HepG2 (cell line): Measurements from ENCODE around the gene PSME3IP1. TPM values are rescaled to one million over a fixed set of nuclear protein-coding genes. Genes with fewer than 3 reads are reported as not detected.
A peak's percentile ranks its signal among the peaks of the same experiment; 100 is the strongest.

Experiments
- ATAC-seq: fragments of 200-7000 bp; cut with Tn5 transposase; 3 replicates; pipeline ENCODE4 v1.9.1; 2020; ENCODE audit warnings: mild to moderate bottlenecking, moderate library complexity
- BruUV-seq: library from RNA; stranded (reverse); fragments of 400-500 nt; replicated peaks from 2 replicates; lab custom pipeline; 2021; lab: Mats Ljungman, UMichigan
- CTCF ChIA-PET: fragments of 300-600 bp; formaldehyde crosslinking; extraction: SDS; loops from one replicate; lab custom pipeline; 2021; ENCODE audit warnings: low total read pairs, inconsistent platforms, low intra/inter-chr PET ratio; lab: Yijun Ruan, JAX
- POLR2A ChIA-PET: fragments of 350-600 bp; sonication (Branson Sonifier 250); formaldehyde crosslinking; loops from one replicate; lab custom pipeline; 2020; ENCODE audit warnings: antibody characterized with exemption, inconsistent platforms; lab: Yijun Ruan, JAX
- DNase-seq: peaks from one replicate; pipeline ENCODE4 v3.0.0-alpha.2; 2015; ENCODE audit warnings: low spot score
- FAIRE-seq: peaks from 3 replicates; lab custom pipeline; 2011; peaks lifted over from hg19 to GRCh38; lab: Jason Lieb, UNC
- H2AFZ ChIP-seq: one replicate; pipeline ENCODE4 v1.6.1; 2011; ENCODE audit warnings: low read length, inconsistent platforms
- H3K27ac ChIP-seq: fragments of 300-600 bp; 3 replicates; pipeline ENCODE4 v1.8.0; 2011; ENCODE audit warnings: mixed run types, mild to moderate bottlenecking, mixed read lengths, low read length, inconsistent platforms; ENCODE audit not compliant: insufficient read depth; ENCODE audit errors: extremely low read length
- H3K27me3 ChIP-seq, 2 experiments: fragments of 200-600 bp in 1 of 2; 2 replicates in 1 of 2; 3 replicates in 1 of 2; pipeline versions ENCODE4 v1.6.0 to v1.8.0; 2011; ENCODE audit warnings: low read length in 2 of 2, mild to moderate bottlenecking in 2 of 2, moderate library complexity in 2 of 2, inconsistent platforms in 1 of 2; ENCODE audit not compliant: insufficient read depth in 2 of 2, control insufficient read depth in 1 of 2
- H3K36me3 ChIP-seq, 2 experiments: fragments of 200-600 bp in 1 of 2; replicated peaks in 1 of 2; 2 replicates in 1 of 2; 3 replicates in 1 of 2; pipeline versions ENCODE4 v1.5.1 to v1.8.0; 2011; ENCODE audit warnings: low read length in 2 of 2, inconsistent platforms in 1 of 2; ENCODE audit not compliant: insufficient read depth in 2 of 2, control insufficient read depth in 1 of 2
- H3K4me1 ChIP-seq: 2 replicates; pipeline ENCODE4 v1.5.1; 2012; ENCODE audit warnings: low read length, inconsistent platforms; ENCODE audit not compliant: insufficient read depth
- H3K4me2 ChIP-seq: 2 replicates; pipeline ENCODE4 v1.6.0; 2011; ENCODE audit warnings: low read depth, low read length, inconsistent platforms
- H3K4me3 ChIP-seq, 3 experiments: fragments of 200-600 bp in 1 of 3; sonication (generic), shearing (Covaris generic) in 1 of 3; replicated peaks in 1 of 3; 2 replicates each; pipeline ENCODE4 v1.5.1; 2011 to 2016; ENCODE audit warnings: low read length in 3 of 3, inconsistent platforms in 2 of 3, low read depth in 2 of 3, mild to moderate bottlenecking in 2 of 3, control low read depth in 1 of 3, mixed read lengths in 1 of 3; ENCODE audit not compliant: insufficient read depth in 1 of 3
- H3K79me2 ChIP-seq: one replicate; pipeline ENCODE4 v1.6.1; 2011; ENCODE audit warnings: low read length, inconsistent platforms; ENCODE audit not compliant: insufficient read depth
- H3K9ac ChIP-seq: 2 replicates; pipeline ENCODE4 v1.6.0; 2011; ENCODE audit warnings: mild to moderate bottlenecking, low read depth, low read length, inconsistent platforms; ENCODE audit not compliant: insufficient read depth
- H3K9me3 ChIP-seq: 2 replicates; pipeline ENCODE4 v1.5.1; 2012; ENCODE audit warnings: mild to moderate bottlenecking, low read length
- H4K20me1 ChIP-seq: 2 replicates; pipeline ENCODE4 v1.6.0; 2011; ENCODE audit warnings: inconsistent platforms, mild to moderate bottlenecking, low read length, moderate library complexity; ENCODE audit not compliant: insufficient read depth
- ARNT2 ChIP-seq: sonication (generic); formaldehyde crosslinking; IDR thresholded peaks from 2 replicates; pipeline ENCODE4 v1.8.0; 2022; ENCODE audit warnings: mild to moderate bottlenecking, low read depth, missing genetic modification reagents, moderate library complexity
- CTCF ChIP-seq: sonication (generic); formaldehyde crosslinking; IDR thresholded peaks from 2 replicates; pipeline ENCODE4 v1.5.0; 2020; ENCODE audit warnings: mild to moderate bottlenecking, missing genetic modification reagents, moderate library complexity
- DPF2 ChIP-seq: sonication (generic); formaldehyde crosslinking; IDR thresholded peaks from 2 replicates; pipeline ENCODE4 v1.4.0; 2020; ENCODE audit warnings: mild to moderate bottlenecking, low read depth, missing genetic modification reagents, borderline replicate concordance
- EHMT2 ChIP-seq: fragments of 200-600 bp; sonication (generic); IDR thresholded peaks from 2 replicates; pipeline ENCODE4 v1.7.0; 2017; ENCODE audit warnings: antibody characterized with exemption, low read depth, low read length, borderline replicate concordance
- GABPA ChIP-seq, 2 experiments: IDR thresholded peaks; 2 replicates each; pipeline ENCODE4 v1.6.1; 2011 to 2016; ENCODE audit warnings: low read depth in 2 of 2, low read length in 1 of 2, missing biosample characterization in 1 of 2, missing genetic modification characterization in 1 of 2
- GFI1 ChIP-seq: sonication (generic); formaldehyde crosslinking; IDR thresholded peaks from 2 replicates; pipeline ENCODE4 v1.5.0; 2020; ENCODE audit warnings: missing genetic modification reagents, mild to moderate bottlenecking, borderline replicate concordance
- MAFK ChIP-seq, 2 experiments: IDR thresholded peaks in 1 of 2; conservative IDR thresholded peaks in 1 of 2; 2 replicates each; pipeline ENCODE4 v1.6.1; 2011; ENCODE audit warnings: improper control_type of control experiment in 2 of 2, low read length in 2 of 2
- MAZ ChIP-seq, 2 experiments: sonication (generic) in 1 of 2; formaldehyde crosslinking in 1 of 2; IDR thresholded peaks; 2 replicates each; pipeline versions ENCODE4 v1.5.0 to v1.6.1; 2012 to 2020; ENCODE audit warnings: low read depth in 2 of 2, mild to moderate bottlenecking in 2 of 2, borderline replicate concordance in 1 of 2, improper control_type of control experiment in 1 of 2, low read length in 1 of 2, missing genetic modification reagents in 1 of 2, moderate library complexity in 1 of 2
- PHB2 ChIP-seq: fragments of 450-650 bp; IDR thresholded peaks from 2 replicates; pipeline ENCODE4 v1.6.1; 2018; ENCODE audit not compliant: partially characterized antibody
- RAD21 ChIP-seq: fragments of 450-650 bp; formaldehyde crosslinking; IDR thresholded peaks from 2 replicates; pipeline ENCODE4 v1.5.0; 2020; ENCODE audit warnings: mild to moderate bottlenecking
- SMC3 ChIP-seq: IDR thresholded peaks from 2 replicates; pipeline ENCODE4 v1.6.1; 2011; ENCODE audit warnings: low read length, improper control_type of control experiment
- STAG1 ChIP-seq: sonication (generic); formaldehyde crosslinking; IDR thresholded peaks from 2 replicates; pipeline ENCODE4 v1.4.0; 2020; ENCODE audit warnings: missing genetic modification reagents
- WGBS: methylation state at CpG from one replicate; pipeline ENCODE4 v1.1.6; 2017; ENCODE audit warnings: low lambda C conversion rate; 5-methylcytosine and 5-hydroxymethylcytosine counted together
- in situ Hi-C: cut with HindIII; loops from 2 replicates; pipeline ENCODE4 v1.10.0; 2017; ENCODE audit warnings: low pct_unique_long_range_greater_than_20kb; ENCODE audit not compliant: extremely low pct_ligation_motif_present
- intact Hi-C: fragments of 100-400 bp; cut with micrococcal nuclease; formaldehyde crosslinking; loops from one replicate; pipeline ENCODE4 v1.10.0; 2022; ENCODE audit not compliant: unreplicated experiment
- polyA plus RNA-seq, 8 experiments: library from polyadenylated mRNA; depleted of rRNA in 3 of 8; stranded (reverse) in 7 of 8; unstranded in 1 of 8; fragments of >200 nt; fragmentation: Illumina TruSeq in 4 of 8; extraction: Trizol in 4 of 8; gene quantifications; 2 replicates each; pipeline versions ENCODE4 v1.2.1 to v1.2.3, GENCODE V29; 2011 to 2016; ENCODE audit warnings: low read depth in 4 of 8, missing spikeins in 1 of 8, mixed read lengths in 1 of 8; ENCODE audit not compliant: insufficient read depth in 1 of 8
- total RNA-seq, 5 experiments: library from RNA; depleted of rRNA; stranded (reverse); fragments of >200 nt; fragmentation: Illumina TruSeq; extraction: Trizol; gene quantifications; 2 replicates each; pipeline ENCODE4 v1.2.3, GENCODE V29; 2016; ENCODE audit warnings: low read depth in 1 of 5

Gene PSME3IP1
- total and polyA plus RNA-seq, 2 of the 13 experiments (the other 11 are each of a cell fraction or from before 2014, with no cell fraction given): 90.8 to 99.8 TPM

- DNase-seq (peak; percentile 53), FAIRE-seq (peak; percentile 63), ATAC-seq (peak; percentile 68)
- Histone ChIP-seq H3K79me2 (no peaks in the 10 kb centered on the region), H4K20me1 (no peaks in the 10 kb centered on the region), H2AFZ (no peak overlapping the region), H3K27me3 (no peaks in the 10 kb centered on the region), H3K4me3 (no peak overlapping the region), H3K9ac (no peak overlapping the region), H3K4me1 (peaks cover 9% of the 10 kb centered on the region), H3K4me2 (no peak overlapping the region), H3K36me3 (peaks cover 19 to 59% of the 10 kb centered on the region in 2 experiments), H3K27ac (no peak overlapping the region), H3K9me3 (no peaks in the 10 kb centered on the region)
- ChIA-PET CTCF (interaction anchor here (0.9 to 2.4 kb wide), 4 partner anchors 76 to 374 kb away, joined by 3 to 16 read pairs (median 4); partner anchors contain the start of gene CPNE2), POLR2A (no interaction called here)
- no TSS peak for BruUV-seq
- intact Hi-C loops (loop anchor here (2.0 kb wide), 2 partner anchors 75 to 83 kb away; partner anchors contain the start of gene CPNE2), in situ Hi-C loops (loop anchor here (5.0 kb wide), 1 partner anchor 76 kb away; the partner anchor contains the start of gene CPNE2)
- WGBS: 80% methylated on average over 4 of the region's 4 CpGs
- no peak for TF ChIP-seq EHMT2
- no peak for TF ChIP-seq DPF2
- peak; percentile 77 for TF ChIP-seq CTCF (CRISPR knock-in tag)
- no peak for TF ChIP-seq PHB2
- peak; percentile 85 for TF ChIP-seq STAG1 (CRISPR knock-in tag)
- TF ChIP-seq SMC3: peak; percentile 59; the same call in 1 of the 2 replicates
- no peak for TF ChIP-seq GABPA (IDR thresholded peaks at IDR 0.05; ENCODE audit: low read depth, low read length)
- TF ChIP-seq GABPA (CRISPR knock-in tag; IDR thresholded peaks at IDR 0.05; ENCODE audit: low read depth): no peak
- TF ChIP-seq GFI1 (CRISPR knock-in tag): no peak
- TF ChIP-seq ARNT2: no peak
- no peak for TF ChIP-seq MAFK (conservative IDR thresholded peaks at IDR 0.05 in 1 of 2, IDR thresholded peaks at IDR 0.05 in 1 of 2; ENCODE audit: low read length in 2 of 2)
- TF ChIP-seq RAD21: peak; percentile 49; the same call in 1 of the 2 replicates
- no peak for TF ChIP-seq MAZ (IDR thresholded peaks at IDR 0.05; ENCODE audit: borderline replicate concordance, low read depth, low read length)
- TF ChIP-seq MAZ (CRISPR knock-in tag; IDR thresholded peaks at IDR 0.05; ENCODE audit: low read depth): no peak
- TF ChIP-seq, all 625 proteins: peak for 4
These were observed 17.9 kb downstream of the PSME3IP1 start for GRCh38 chr16:57167953-57168352.
